ENCODE results near the gene JPH3.

GRCh38 chr16:87647431-87648185 lies 45.3 kb downstream of the JPH3 start:
- TF ChIP-seq CTCF (IDR thresholded peaks at IDR 0.05) (no peak), ZNF263 (CRISPR knock-in tag; IDR thresholded peaks at IDR 0.05; ENCODE audit: low read depth) (no peak), ATF2 (CRISPR knock-in tag; IDR thresholded peaks at IDR 0.05; ENCODE audit: borderline replicate concordance, low read depth) (no peak), IRF2 (CRISPR knock-in tag; IDR thresholded peaks at IDR 0.05; ENCODE audit: borderline replicate concordance, low read depth) (no peak), FOXK1 (CRISPR knock-in tag; IDR thresholded peaks at IDR 0.05) (no peak), CREB1 (CRISPR knock-in tag; IDR thresholded peaks at IDR 0.05) (no peak), RELA (CRISPR knock-in tag; IDR thresholded peaks at IDR 0.05; ENCODE audit: borderline replicate concordance) (no peak), ARID4B (CRISPR knock-in tag; IDR thresholded peaks at IDR 0.05; ENCODE audit: borderline replicate concordance) (no peak), SP1 (CRISPR knock-in tag; conservative IDR thresholded peaks at IDR 0.05) (no peak), E2F1 (CRISPR knock-in tag; IDR thresholded peaks at IDR 0.05) (no peak), ZNF232 (CRISPR knock-in tag; IDR thresholded peaks at IDR 0.05) (no peak), MAX (CRISPR knock-in tag; IDR thresholded peaks at IDR 0.05) (no peak), NFE2L1 (CRISPR knock-in tag; IDR thresholded peaks at IDR 0.05) (no peak), SMAD4 (CRISPR knock-in tag; IDR thresholded peaks at IDR 0.05) (no peak)
